Endothelial cell (in vitro differentiated cells): ENCODE results near the gene ADCY9. TPM values are rescaled to one million over a fixed set of nuclear protein-coding genes. Genes with fewer than 3 reads are reported as not detected.
"Not testable (repeated sequence)": the region's sequence is repeated elsewhere in the genome, so short reads cannot be mapped to it uniquely, and the experiment has no call there.

ENCODE experiments used
- DNase-seq: peaks from one replicate; pipeline ENCODE4 v3.0.0; 2021; ENCODE audit warnings: low spot score
- H3K27ac Mint-ChIP-seq: one replicate; pipeline ENCODE4 v1.8.0; 2021; ENCODE audit warnings: mixed read lengths, inconsistent platforms; ENCODE audit not compliant: unreplicated experiment
- H3K27me3 Mint-ChIP-seq: one replicate; pipeline ENCODE4 v1.8.0; 2021; ENCODE audit warnings: mild to moderate bottlenecking, moderate library complexity, mixed read lengths, inconsistent platforms; ENCODE audit not compliant: unreplicated experiment
- H3K36me3 Mint-ChIP-seq: one replicate; pipeline ENCODE4 v1.8.0; 2021; ENCODE audit warnings: mild to moderate bottlenecking, low read depth, mixed read lengths, inconsistent platforms; ENCODE audit not compliant: unreplicated experiment
- H3K4me1 Mint-ChIP-seq: one replicate; pipeline ENCODE4 v1.8.0; 2021; ENCODE audit warnings: mild to moderate bottlenecking, mixed read lengths, inconsistent platforms; ENCODE audit not compliant: unreplicated experiment
- H3K4me3 Mint-ChIP-seq: one replicate; pipeline ENCODE4 v1.8.0; 2021; ENCODE audit warnings: mild to moderate bottlenecking, mixed read lengths, inconsistent platforms; ENCODE audit not compliant: unreplicated experiment
- H3K9me3 Mint-ChIP-seq: one replicate; pipeline ENCODE4 v1.8.0; 2021; ENCODE audit warnings: mixed read lengths, inconsistent platforms; ENCODE audit not compliant: unreplicated experiment
- CTCF ChIP-seq: fragments of 200-600 bp; sonication (generic); IDR thresholded peaks from one replicate; pipeline ENCODE4 v1.5.0; 2021; ENCODE audit warnings: antibody characterized with exemption; ENCODE audit not compliant: unreplicated experiment
- total RNA-seq: library from RNA; stranded (reverse); fragmentation: NEBNext Ultra II Directional; extraction: Animal tissue kit (Norgen Biotek cat#: 25700); gene quantifications from one replicate; pipeline ENCODE4 v1.2.1, GENCODE V29; 2021; ENCODE audit not compliant: unreplicated experiment

The ADCY9 gene
- total RNA-seq, 1 donor from 2014 or later: 3.3 TPM

GRCh38 chr16:4157376-4157825 is 41.2 kb upstream of the ADCY9 start:
- H3K27ac Mint-ChIP-seq: no peak overlapping the region
- no peak for TF ChIP-seq CTCF
- DNase-seq: no peak
- no peaks in the 10 kb centered on the region for H3K27me3 Mint-ChIP-seq
- H3K36me3 Mint-ChIP-seq: no peaks in the 10 kb centered on the region
- no peaks in the 10 kb centered on the region for H3K9me3 Mint-ChIP-seq
- no peak overlapping the region for H3K4me3 Mint-ChIP-seq
- H3K4me1 Mint-ChIP-seq: no peaks in the 10 kb centered on the region

- not testable (repeated sequence) for DNase-seq, H3K27ac Mint-ChIP-seq, H3K36me3 Mint-ChIP-seq, H3K27me3 Mint-ChIP-seq, H3K9me3 Mint-ChIP-seq, H3K4me3 Mint-ChIP-seq, H3K4me1 Mint-ChIP-seq
These were observed 40.3 kb upstream of the ADCY9 start for GRCh38 chr16:4156503-4156902.

GRCh38 chr16:4153364-4153763 is 37.1 kb upstream of the ADCY9 start:
- H3K4me3 Mint-ChIP-seq, H3K9me3 Mint-ChIP-seq, H3K27me3 Mint-ChIP-seq, H3K36me3 Mint-ChIP-seq, DNase-seq, H3K27ac Mint-ChIP-seq, H3K4me1 Mint-ChIP-seq: not testable (repeated sequence)

GRCh38 chr16:4152267-4152666 is 36.0 kb upstream of the ADCY9 start:
- TF ChIP-seq CTCF: no peak
- no peaks in the 10 kb centered on the region for H3K4me1 Mint-ChIP-seq
- no peaks in the 10 kb centered on the region for H3K36me3 Mint-ChIP-seq
- no peak overlapping the region for H3K27ac Mint-ChIP-seq
- H3K27me3 Mint-ChIP-seq: no peaks in the 10 kb centered on the region
- H3K4me3 Mint-ChIP-seq: no peak overlapping the region
- no peak for DNase-seq
- H3K9me3 Mint-ChIP-seq: no peaks in the 10 kb centered on the region

GRCh38 chr16:4147236-4147635 is 31.0 kb upstream of the ADCY9 start:
- no peaks in the 10 kb centered on the region for H3K9me3 Mint-ChIP-seq
- H3K4me3 Mint-ChIP-seq: no peak overlapping the region
- no peaks in the 10 kb centered on the region for H3K36me3 Mint-ChIP-seq
- TF ChIP-seq CTCF: no peak
- DNase-seq: no peak
- H3K27ac Mint-ChIP-seq: no peak overlapping the region
- no peaks in the 10 kb centered on the region for H3K27me3 Mint-ChIP-seq
- H3K4me1 Mint-ChIP-seq: no peaks in the 10 kb centered on the region

GRCh38 chr16:4142268-4142667 is 26.0 kb upstream of the ADCY9 start:
- no peak for TF ChIP-seq CTCF
- H3K27me3 Mint-ChIP-seq: no peaks in the 10 kb centered on the region
- H3K4me1 Mint-ChIP-seq: no peaks in the 10 kb centered on the region
- DNase-seq: no peak
- no peak overlapping the region for H3K27ac Mint-ChIP-seq
- no peak overlapping the region for H3K4me3 Mint-ChIP-seq
- H3K9me3 Mint-ChIP-seq: no peaks in the 10 kb centered on the region
- H3K36me3 Mint-ChIP-seq: no peaks in the 10 kb centered on the region
